ENCODE data around the gene CD38.
"Not testable (repeated sequence)": the region's sequence is repeated elsewhere in the genome, so short reads cannot be mapped to it uniquely, and the experiment has no call there.

CD38 gene

DNA sequence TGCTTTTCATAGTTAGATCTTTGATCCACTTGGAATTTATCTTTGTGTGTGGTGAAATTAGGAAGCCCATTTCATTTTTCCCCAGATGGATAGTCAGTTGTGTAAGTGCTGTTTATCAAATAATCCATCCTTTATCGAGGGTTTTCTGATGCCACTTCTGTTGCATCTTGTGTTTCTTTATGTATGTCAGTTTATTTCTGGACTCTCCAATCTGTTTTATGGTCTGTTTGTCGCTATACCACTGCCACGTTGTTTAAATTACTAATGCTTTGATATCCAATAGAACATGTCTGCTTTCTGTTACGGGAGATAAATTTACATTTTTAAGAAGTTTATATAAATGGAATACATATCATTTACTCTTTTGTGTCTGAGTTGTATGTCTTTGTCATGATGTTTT is 21.0 kb downstream of the CD38 start:
- no peak for DNase-seq (ENCODE audit: low read depth)

DNA sequence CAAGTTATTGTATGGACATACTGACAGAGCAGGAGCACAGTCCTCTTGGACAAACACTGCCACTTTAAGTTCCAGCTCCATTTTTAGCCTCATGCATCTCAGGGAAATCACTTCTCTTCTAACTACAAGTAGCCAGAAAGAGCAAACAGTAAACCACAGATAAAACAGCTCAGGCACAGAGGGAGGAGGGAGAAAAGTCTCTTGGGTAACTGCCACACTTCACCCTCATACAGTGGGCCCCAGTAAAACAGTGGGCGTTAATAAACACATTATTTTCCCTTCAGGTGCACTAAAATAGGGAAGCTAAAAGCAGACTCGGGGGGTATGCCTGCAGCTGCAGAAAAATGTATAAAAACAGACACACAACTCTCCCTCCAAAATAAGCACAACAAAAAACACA is 21.6 kb downstream of the CD38 start:
- no peak for DNase-seq (ENCODE audit: low read depth)

DNA sequence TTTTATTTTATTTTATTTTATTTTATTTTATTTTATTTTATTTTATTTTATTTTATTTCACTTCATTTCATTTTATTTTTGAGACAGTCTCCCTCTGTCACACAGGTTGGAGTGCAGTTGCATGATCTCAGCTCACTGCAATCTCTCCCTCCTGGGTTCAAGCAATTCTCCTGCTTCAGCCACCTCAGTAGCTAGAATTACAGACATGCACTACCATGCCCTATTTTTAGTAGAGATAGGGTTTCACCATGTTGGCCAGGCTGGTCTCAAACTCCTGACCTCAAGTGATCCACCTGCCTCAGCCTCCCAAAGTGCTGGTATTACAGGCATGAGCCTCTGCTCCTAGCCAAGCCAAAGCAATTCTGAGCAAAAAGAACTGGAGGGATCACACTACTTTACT is 24.4 kb downstream of the CD38 start:
- not testable (repeated sequence) for DNase-seq (ENCODE audit: low read depth)

DNA sequence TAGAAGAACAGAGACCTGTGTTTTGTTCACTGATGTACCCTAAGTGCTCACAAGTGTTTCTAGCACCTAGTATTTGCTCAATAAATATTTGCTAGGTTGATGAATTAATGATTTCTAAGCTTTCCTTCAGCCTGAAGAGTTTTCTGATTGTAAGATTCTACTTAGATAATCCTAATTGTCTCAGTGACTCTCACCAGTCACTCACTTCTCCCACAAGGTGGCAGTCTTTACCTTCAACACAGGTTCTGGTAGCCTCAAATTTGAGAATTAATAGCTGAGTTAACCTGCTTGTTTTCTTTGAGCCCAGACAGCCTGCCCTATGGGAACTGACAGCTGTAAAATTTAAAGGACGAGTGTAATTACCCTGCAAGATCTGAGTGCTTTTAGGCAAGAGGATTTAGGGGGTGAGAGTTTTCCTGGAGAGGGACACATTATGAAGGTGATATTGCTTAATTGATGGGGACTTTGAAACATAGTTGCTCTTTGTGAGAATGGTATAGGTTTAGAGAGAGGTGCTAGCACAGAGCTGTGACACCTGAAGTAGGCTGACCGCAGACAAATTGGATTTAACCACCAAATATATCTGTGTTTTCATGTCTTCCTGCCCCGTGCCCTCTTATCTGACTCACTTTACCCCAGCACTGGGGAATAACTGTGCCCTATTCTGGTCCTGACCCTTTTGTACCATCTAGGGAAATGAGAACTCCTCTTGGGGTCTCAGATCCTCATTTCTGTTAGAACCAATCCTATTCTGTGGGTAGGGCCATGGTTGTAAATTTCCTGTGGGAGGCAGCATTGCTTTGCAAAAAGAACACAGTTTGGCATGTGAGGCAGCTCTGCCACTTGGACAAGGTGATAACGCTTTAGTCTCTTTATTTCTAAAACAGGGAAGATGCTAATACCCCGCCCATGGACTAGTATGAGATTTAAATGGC is 27.7 kb downstream of the CD38 start:
- DNase-seq (ENCODE audit: low read depth): no peak

DNA sequence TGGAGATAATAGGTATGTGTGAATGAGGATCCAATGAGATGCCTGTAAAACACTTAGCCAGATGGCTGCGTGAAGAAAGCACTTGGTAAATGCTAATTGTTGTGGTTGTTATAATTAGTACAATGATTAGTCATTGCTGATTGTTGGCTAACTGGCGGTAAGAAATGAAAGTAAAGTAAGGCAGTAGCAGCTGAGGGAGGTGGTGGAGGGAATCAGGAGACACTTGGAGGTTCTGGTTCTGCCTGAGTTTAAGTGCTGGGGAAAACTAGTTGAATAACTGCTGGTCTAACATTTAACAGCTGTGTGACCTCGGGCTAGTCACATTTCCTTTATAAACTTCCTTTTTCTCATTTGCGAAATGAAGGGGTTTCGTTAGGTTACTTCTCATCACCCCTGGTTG is 30.9 kb downstream of the CD38 start:
- no peak for DNase-seq (ENCODE audit: low read depth)

DNA sequence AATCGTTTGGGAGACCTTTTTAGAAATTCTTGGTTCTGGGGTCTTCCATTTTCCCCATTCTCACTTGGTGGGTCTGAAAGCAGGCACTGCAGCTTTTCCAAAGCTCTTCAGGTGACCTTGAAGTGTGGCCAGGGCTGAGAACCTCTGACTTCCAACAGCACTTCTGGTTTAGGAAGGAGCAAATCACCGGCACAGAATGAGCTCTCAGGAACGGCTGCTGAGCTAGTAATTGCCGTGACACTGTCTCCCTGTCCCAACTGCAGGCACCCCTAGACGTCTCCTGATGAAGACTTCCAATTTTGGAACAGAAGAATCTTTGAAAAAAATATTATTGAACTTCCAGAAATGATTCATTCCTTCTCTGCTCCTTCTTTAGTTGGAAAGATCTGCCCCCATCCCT is 31.3 kb downstream of the CD38 start:
- DNase-seq (ENCODE audit: low read depth): no peak

DNA sequence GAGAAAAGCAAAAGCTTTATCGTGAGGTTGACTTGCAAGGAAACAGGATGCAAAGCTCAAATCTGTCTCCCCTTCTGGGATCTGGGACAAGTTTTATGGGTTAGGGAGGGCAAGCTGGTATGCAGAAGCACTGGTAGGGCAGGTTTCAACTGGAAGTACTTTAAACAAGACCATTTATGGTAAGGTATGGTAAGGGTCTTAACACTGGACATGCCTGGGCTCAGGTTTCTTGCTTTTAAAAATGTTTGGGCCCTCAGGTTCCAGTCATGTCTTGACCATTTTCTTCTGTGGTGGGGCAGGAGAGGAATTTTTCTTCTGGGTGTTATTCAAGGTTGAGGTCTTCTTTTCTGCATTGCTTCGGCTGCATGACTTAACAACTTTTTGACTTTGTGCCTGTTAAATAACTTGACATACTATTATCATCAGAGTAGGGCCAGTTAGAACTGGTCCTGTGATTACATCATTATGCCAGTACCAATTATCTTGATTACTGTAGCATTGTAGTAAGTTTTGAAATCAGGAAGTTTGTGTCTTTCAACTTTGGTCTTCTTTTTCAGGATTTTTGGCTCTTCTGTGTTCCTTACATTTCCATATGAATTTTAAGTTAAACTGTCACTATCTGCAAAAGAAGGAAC is 33.7 kb downstream of the CD38 start:
- DNase-seq (ENCODE audit: low read depth): no peak

DNA sequence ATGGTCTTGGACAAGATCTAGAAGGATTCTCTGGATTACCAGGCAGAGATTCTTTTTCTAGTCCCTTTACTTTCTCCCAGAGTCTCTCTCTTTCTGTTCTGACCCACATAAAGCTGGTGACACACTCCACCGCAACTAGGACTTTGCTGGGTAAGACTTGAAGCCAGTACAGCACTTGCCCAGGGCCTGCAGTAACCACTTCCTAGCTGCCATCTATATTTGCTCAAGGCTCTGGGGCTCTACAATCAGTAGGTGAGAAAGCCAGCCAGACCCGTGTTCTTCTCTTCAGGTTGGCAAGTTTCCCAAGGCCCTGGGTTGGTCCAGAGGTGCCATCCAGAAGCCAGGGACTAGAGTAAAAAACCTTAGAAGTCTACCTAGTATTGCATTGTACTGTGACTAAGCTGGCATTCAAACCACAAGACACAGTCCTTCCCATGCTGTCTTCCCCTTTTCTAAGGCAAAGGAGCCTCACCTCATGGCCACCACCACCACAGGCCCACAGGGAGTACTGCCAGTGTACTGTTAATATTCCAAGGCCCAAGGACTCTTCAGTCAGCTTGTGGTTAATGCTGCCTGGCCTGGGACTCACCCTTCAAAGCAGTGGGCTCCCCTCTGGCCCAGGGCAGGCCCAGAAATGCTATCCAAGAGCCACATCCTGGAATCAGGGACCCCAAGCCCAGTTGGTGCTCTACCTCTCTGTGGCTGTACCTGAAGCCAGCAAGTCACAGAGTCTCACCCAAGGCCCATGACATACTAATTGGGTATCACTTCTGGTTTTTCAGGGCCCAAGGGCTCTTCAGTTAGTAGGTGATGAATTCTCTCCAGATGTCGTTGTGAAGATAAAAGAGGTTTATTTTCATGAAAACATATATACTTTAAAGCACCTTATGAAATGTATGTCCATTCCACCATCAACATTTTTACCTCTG is 54.7 kb downstream of the CD38 start:
- no peak for DNase-seq (ENCODE audit: low read depth)

DNA sequence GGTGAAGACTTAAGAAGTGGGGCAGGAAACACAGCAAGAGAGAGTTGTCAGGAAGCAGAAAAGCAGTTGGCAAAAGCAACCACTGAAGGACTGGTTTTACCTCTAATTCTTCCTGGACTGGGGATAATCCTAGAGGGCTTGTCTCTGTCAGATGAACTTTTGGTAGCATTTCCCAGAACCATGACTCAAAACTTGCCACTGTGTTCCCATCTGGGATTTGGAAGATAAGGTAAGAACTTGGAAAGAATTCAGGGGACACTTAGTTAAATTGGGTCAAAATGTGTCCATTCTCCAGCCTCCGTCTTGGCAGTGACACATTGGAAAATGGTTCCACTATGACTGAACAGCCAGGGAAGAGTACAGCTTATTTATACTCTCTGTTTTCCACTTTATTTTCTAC is 55.7 kb downstream of the CD38 start:
- no peak for DNase-seq (ENCODE audit: low read depth)

DNA sequence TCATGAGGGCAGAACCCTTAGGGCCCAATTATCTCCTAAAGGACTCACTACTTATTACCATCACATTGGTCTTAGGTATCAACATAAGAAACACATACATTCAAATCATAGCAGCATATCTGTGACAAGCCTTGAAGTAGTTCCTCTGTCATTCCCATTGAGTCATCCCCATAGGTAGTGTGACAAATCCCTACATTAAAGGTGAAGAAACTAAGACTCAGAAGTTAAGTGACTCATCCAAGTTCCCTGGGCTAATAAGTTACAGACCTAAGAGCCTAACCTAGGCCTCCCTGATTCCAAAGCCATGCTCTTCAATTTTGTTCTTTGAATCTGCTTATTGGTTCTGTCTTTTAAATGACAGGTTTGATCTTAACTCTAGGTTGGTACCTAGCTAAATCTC is 58.2 kb downstream of the CD38 start:
- no peak for DNase-seq (ENCODE audit: low read depth)

DNA sequence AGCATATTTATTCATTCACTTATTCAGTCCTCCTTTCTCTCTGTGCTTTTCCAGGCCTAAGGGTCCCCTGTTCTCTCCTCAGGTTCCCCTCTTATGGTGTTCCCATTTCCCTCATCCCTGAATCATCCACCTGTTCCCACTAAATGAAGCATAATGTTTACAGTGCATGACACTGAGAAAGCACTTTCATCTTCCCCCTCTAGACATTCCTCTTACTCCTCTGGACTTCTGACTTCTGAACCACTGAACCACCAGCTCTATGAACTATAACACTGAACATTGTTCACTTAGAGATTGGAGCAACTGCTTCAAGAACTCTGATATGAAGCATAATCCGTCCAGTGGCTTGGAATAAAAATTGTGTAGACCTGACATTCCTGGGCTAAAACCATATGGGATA is 59.5 kb downstream of the CD38 start:
- no peak for DNase-seq (ENCODE audit: low read depth)

DNA sequence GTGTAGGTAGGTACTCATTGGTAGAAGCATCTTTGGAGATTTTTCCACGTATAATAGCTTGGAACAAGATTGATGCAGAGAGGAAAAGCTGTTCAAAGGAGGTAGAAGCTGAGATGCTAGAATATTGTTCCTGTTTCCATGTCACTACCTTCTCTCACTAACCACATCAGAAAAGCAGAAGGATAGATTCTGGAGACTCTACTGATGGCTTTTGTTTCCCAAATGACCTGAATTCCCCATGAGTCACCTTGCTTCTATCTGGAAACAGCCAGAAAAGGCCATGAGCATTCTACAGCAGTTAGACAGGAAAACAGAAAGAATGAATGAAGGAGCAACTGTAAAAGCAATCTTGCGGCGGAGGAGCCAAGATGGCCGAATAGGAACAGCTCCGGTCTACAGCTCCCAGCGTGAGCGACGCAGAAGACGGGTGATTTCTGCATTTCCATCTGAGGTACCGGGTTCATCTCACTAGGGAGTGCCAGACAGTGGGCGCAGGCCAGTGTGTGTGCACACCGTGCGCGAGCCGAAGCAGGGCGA is 63.1 kb downstream of the CD38 start:
- DNase-seq (ENCODE audit: low read depth): not testable (repeated sequence)

DNA sequence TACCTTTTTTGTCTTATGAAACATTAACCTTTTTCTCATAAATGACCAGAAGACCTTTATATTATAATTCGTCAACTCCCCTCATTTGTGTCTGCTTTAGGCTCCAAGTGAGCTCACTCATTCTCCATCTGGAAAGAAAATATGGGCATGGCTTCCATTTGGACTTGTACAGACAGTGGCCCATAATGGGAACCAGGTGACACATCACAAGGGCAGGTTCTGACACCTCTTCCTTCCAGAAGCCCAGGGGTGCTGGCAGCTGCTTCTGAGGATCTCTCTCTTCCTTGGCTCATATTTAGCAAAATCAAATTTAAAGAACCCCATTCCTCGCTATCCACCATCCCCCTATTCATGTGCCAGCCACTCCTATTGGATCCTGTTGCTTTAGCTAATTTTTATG is 69.6 kb downstream of the CD38 start:
- DNase-seq (ENCODE audit: low read depth): no peak

DNA sequence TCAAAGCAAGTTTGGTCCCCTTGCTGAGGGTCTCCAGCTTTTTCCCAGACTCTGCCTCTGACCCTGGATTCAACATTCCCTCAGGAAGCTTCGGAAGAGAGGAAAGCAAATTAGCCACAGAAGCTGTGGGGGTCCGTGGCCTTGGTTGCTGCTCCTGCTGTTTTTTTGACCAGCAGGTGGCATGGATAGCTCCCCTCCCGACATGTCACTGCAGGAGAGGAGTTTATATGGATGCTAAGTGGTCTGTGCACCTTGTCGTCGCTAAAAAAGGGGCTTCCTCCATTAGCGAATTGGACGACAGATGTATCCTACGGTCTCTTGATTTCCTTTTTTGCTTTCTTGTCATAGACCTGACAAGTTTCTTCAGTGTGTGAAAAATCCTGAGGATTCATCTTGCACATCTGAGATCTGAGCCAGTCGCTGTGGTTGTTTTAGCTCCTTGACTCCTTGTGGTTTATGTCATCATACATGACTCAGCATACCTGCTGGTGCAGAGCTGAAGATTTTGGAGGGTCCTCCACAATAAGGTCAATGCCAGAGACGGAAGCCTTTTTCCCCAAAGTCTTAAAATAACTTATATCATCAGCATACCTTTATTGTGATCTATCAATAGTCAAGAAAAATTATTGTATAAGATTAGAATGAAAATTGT is 70.2 kb downstream of the CD38 start:
- no peak for DNase-seq (ENCODE audit: low read depth)

DNA sequence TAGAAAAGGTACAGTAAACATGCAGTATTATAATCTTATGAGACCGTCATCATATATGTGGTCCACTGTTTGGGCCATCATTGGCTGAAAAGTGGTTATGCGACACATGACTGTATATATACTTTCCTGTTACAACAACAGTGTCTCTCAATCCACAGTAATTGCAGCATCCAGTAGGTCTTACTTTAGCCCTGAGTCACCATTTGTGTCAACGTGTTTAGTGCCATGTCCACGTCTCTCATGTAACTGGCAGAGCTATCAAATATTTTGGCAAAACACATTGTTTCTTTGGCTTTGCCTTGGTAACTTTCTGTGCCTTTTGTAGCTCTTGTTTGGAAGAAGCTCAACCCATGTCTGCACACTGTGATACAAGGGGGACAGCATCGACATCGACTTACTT is 73.8 kb downstream of the CD38 start:
- no peak for DNase-seq (ENCODE audit: low read depth)

DNA sequence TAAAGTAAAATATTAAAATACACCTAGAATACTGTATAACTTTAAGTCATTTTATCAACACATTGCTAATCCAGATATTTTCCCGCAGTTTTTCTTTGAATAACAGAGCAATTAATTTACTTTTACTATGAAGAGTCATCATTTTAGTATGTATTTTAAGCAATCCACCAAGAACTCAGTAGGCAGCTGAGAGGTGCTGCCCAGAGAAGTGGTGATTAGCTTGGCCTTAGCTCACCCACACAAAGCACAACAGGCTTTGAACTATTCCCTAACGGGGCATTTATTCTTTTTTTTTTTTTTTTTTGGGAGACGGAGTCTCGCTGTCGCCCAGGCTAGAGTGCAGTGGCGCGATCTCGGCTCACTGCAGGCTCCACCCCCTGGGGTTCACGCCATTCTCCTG is 74.4 kb downstream of the CD38 start:
- DNase-seq (ENCODE audit: low read depth): no peak

DNA sequence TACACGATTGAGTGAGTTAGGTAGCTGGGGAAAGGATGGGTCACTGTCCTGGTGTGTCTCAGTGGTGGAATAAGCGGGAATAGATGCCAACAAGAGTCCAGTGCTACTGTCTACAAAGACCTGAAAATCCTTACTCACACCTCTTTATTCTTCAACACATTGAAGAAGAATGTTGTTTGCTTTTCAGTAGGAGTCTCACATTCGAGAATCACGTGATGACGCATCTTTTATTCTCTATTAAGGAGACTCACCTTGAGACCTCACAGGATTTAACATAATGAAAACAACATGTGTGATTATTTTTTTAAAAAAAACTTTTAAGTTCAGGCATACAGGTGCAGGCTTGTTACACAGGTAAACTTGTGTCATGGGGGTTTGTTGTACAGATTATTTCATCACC is 75.2 kb downstream of the CD38 start:
- no peak for DNase-seq (ENCODE audit: low read depth)

DNA sequence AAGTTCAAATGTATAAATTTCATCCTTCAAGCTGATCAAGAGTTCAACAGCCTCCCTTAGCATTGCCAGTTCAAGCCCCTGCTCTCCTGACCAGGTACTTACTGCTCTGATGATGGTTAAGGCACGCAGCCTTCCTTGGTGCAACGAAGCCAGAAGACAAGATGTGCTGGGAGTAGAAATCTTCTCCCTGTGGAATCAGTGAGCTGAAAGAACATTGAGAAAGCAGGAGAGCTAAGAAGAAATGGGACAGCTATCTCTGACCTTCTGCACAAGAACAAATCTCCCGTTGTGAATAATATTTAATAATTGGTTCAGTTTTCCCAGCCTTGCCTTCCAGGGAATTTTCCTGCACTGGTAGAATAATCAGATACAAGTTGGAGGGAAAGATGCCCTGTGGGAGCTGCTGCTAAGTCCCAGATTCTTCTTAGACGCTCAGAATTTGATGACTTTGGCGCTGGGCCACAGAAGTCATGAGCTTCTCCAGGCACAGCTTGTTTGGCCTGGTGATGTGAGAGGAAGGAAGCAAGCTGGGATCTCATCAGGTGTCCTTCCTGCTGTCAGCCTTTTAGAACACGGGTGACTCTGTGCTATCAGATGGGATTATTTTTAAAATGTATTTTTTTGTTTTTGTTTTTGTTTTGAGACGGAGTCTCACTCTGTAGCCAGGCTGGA is 77.8 kb downstream of the CD38 start:
- no peak for DNase-seq (ENCODE audit: low read depth)

DNA sequence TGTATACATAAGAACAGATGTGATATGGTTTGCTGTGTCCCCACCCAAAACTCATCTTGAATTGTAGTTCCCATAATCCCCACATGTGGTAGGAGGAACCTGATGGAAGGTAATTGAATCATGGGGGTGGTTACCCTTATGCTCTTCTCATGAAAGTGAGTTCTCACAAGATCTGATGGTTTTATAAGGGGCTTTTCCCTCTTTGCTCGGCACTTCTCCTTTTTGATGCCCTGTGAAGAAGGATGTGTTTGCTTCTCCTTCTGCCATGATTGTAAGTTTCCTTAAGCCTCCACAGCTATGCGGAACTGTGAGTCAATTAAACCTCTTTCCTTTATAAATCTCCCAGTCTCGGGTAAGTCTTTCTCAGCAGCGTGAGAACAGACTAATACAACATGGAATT is 83.1 kb downstream of the CD38 start:
- not testable (repeated sequence) for DNase-seq (ENCODE audit: low read depth)

DNA sequence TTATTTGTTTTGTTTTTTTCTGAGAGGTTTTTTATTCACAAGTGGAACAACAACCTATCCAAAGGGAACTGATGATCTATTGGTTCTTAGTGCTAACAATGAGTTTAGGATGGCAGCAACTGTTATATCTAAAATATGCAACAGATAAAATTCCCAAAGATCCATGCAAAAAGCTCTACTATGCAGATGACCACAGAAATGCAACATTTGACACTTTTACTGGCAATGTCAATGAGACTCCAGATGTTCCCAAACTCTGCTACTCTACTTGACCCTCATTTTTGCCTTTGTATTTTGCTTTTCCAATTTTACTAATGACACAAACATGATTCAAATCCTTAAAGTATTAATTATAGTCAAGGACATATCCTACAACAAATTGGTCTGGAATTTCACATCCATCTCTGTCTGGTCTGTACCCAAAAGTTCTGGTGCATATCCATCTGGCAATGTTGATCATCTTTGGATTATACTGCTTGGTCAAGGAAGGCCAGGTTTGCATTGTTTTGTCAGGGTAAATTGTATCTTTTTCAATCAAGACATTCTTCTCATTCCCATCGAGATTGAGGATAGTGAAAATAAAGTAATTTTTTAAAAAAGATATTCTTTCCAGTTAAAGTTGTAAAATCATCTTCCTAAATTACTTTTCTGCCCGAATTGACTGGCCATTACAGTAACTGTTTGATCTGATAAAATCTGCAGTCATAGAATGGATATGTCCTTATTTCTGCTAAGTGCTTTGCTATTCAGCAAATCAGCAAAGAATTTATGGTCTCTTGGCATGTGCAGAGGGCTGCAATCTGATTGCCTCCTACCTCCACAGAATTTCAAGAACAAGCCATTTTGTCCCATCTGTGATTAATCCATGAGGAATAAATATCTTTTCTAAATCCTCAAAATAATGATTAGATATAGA is 86.8 kb downstream of the CD38 start:
- DNase-seq (ENCODE audit: low read depth): no peak
